Peyer's patch (tissue), 4 donors: ENCODE data around the gene NOG. TPM values are rescaled to one million over a fixed set of nuclear protein-coding genes. Genes with fewer than 3 reads are reported as not detected.

Source experiments
- DNase-seq, 3 donors: peaks; one replicate each; pipeline ENCODE4 v3.0.0-alpha.2; 2017 to 2019
- H3K27ac ChIP-seq, 4 donors: fragments of 200-600 bp; sonication (generic); one replicate each; pipeline ENCODE4 v1.5.1; 2016 to 2019
- H3K27me3 ChIP-seq, 2 donors: fragments of 200-600 bp; sonication (generic); one replicate each; pipeline ENCODE4 v1.5.1; 2019
- H3K36me3 ChIP-seq, 3 donors: fragments of 200-600 bp; sonication (generic); one replicate each; pipeline ENCODE4 v1.5.1; 2016 to 2019
- H3K4me1 ChIP-seq, 4 donors: fragments of 200-600 bp; sonication (generic); one replicate each; pipeline ENCODE4 v1.5.1; 2016 to 2019
- H3K4me3 ChIP-seq, 4 donors: fragments of 200-600 bp; sonication (generic); 1 replicate in 3 of 4; 2 replicates in 1 of 4; pipeline ENCODE4 v1.5.1; 2016 to 2019; ENCODE audit warnings: mild to moderate bottlenecking in 1 of 4
- H3K9me3 ChIP-seq, 4 donors: fragments of 200-600 bp; sonication (generic); one replicate each; pipeline ENCODE4 v1.5.1; 2016 to 2019; ENCODE audit warnings: mild to moderate bottlenecking in 1 of 4
- POLR2A ChIP-seq, 2 donors: fragments of 450-650 bp; IDR thresholded peaks; one replicate each; pipeline ENCODE4 v1.5.1; 2017; ENCODE audit warnings: antibody characterized with exemption in 2 of 2, mild to moderate bottlenecking in 2 of 2, moderate library complexity in 2 of 2
- total RNA-seq, 4 donors: library from RNA; depleted of rRNA; stranded (reverse); fragments of >200 nt; gene quantifications; one replicate each; pipeline ENCODE4 v1.1.0, GENCODE V29; 2016
- TF ChIP-seq, protein P1 (sequence below), 6 experiments: fragments of 450-650 bp in 4 of 6; fragments of 200-600 bp in 2 of 6; sonication (generic) in 1 of 6; IDR thresholded peaks; one replicate each; pipeline ENCODE4 v1.5.1; 2017 to 2019; ENCODE audit warnings: antibody characterized with exemption in 6 of 6, mild to moderate bottlenecking in 3 of 6, moderate library complexity in 1 of 6

The NOG gene
- total RNA-seq, 4 donors from 2014 or later: 0.40 TPM; not detected in 3

DNA sequence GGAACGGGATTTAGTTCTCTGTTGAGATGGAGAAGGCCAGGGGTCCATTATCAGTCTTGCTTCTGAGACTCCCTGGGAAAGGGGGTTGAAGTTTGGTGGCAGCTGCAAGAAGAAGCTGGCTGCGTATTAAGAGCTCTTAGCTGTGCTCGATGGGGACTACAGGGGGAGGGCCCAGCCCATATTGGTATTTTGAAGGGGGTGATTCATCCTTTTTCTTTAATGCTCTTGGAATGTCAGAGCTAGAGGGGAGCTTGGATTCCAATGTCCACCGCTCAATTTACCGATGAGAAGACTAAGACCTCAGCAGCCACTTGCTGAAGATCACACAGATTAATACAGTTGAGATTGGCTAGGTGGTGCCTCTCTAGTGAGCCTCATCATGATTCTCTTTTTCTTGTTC is 5.0 kb downstream of the NOG start:
- H3K27ac ChIP-seq: no peak overlapping the region
- no peaks in the 10 kb centered on the region for H3K36me3 ChIP-seq
- no peak for DNase-seq
- no peak overlapping the region for H3K4me3 ChIP-seq
- H3K27me3 ChIP-seq: peaks cover 0 to 24% of the 10 kb centered on the region in 2 donors
- H3K4me1 ChIP-seq: peaks cover 0 to 37% (median 22%) of the 10 kb centered on the region in 4 donors
- no peak for TF ChIP-seq POLR2A (IDR thresholded peaks at IDR 0.05)
- TF ChIP-seq, protein P1, sequence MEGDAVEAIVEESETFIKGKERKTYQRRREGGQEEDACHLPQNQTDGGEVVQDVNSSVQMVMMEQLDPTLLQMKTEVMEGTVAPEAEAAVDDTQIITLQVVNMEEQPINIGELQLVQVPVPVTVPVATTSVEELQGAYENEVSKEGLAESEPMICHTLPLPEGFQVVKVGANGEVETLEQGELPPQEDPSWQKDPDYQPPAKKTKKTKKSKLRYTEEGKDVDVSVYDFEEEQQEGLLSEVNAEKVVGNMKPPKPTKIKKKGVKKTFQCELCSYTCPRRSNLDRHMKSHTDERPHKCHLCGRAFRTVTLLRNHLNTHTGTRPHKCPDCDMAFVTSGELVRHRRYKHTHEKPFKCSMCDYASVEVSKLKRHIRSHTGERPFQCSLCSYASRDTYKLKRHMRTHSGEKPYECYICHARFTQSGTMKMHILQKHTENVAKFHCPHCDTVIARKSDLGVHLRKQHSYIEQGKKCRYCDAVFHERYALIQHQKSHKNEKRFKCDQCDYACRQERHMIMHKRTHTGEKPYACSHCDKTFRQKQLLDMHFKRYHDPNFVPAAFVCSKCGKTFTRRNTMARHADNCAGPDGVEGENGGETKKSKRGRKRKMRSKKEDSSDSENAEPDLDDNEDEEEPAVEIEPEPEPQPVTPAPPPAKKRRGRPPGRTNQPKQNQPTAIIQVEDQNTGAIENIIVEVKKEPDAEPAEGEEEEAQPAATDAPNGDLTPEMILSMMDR (IDR thresholded peaks at IDR 0.05): no peak
- H3K9me3 ChIP-seq: no peaks in the 10 kb centered on the region

DNA sequence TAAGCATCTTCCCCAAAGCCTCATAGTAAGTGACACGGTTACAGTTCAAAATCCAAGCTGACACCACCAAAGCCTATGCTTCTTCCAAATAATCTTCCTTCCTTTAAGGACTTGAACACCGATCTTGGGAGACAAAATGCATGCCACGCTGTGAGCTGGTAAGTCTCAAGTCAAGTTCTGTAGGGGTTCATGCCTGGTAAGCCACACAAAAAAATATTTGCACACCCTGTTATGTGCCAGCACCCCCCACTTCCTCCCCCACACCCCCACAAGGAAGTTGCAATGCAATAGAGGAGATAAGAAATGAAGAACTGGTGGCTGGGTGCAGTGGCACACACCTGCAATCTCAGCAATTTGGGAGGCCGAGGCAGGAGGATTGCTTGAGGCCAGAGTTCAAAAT is 5.6 kb downstream of the NOG start:
- Histone ChIP-seq H3K4me3 (no peak overlapping the region), H3K36me3 (no peaks in the 10 kb centered on the region), H3K4me1 (peaks cover 0 to 31% (median 19%) of the 10 kb centered on the region in 4 donors), H3K9me3 (no peaks in the 10 kb centered on the region), H3K27me3 (peaks cover 0 to 24% of the 10 kb centered on the region in 2 donors), H3K27ac (no peak overlapping the region)
- no peak for DNase-seq
- TF ChIP-seq, protein P1 (IDR thresholded peaks at IDR 0.05): no peak
- no peak for TF ChIP-seq POLR2A (IDR thresholded peaks at IDR 0.05)

DNA sequence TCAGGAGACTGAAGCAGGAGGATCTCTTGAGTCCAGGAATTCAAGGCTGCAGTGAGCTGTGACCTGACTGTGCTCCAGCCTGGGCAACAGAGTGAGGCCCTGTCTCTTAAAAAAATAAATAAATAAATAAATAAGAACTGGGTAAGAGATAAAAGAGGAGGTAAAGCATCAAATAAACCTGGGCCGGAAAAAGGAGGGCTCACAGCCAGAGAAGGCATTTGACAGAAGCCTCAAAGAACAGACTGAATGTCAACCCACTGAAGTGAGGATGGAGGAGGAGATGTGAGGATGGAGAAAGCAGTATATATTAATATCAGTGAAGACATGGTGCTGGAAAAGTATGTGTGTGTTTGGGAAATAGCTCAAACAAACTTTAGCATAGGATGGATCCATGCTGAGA is 6.1 kb downstream of the NOG start:
- Histone ChIP-seq H3K4me1 (peaks cover 0 to 26% (median 16%) of the 10 kb centered on the region in 4 donors), H3K36me3 (no peaks in the 10 kb centered on the region), H3K4me3 (no peak overlapping the region), H3K27ac (no peak overlapping the region), H3K27me3 (peaks cover 0 to 20% of the 10 kb centered on the region in 2 donors), H3K9me3 (no peaks in the 10 kb centered on the region)
- no peak for TF ChIP-seq POLR2A (IDR thresholded peaks at IDR 0.05)
- TF ChIP-seq, protein P1 (IDR thresholded peaks at IDR 0.05): no peak
- no peak for DNase-seq

DNA sequence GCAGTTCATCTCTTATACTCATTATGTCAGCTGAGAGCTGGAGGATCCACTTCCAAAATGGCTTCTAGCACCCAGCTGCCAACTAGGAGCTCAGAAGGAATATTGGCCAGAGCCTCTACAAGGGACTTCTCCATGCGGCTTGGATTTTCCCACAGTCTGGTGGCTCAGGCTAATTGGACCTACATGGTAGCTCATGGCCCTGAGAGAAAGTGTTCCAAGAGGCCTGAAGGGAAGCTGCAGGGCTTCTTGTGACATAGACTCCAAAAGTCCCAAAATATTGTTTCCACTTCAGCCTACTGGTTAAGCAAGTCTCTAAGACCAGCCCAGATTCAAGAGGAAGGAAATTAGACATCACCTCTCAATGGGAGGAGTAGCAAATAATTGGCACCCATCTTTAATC is 6.8 kb downstream of the NOG start:
- no peaks in the 10 kb centered on the region for H3K9me3 ChIP-seq
- no peaks in the 10 kb centered on the region for H3K36me3 ChIP-seq
- no peak overlapping the region for H3K27ac ChIP-seq
- H3K4me3 ChIP-seq: no peak overlapping the region
- peaks cover 0 to 19% of the 10 kb centered on the region in 2 donors for H3K27me3 ChIP-seq
- TF ChIP-seq, protein P1 (IDR thresholded peaks at IDR 0.05): no peak
- TF ChIP-seq POLR2A (IDR thresholded peaks at IDR 0.05): no peak
- peaks cover 0 to 24% (median 15%) of the 10 kb centered on the region in 4 donors for H3K4me1 ChIP-seq
- DNase-seq: no peak

DNA sequence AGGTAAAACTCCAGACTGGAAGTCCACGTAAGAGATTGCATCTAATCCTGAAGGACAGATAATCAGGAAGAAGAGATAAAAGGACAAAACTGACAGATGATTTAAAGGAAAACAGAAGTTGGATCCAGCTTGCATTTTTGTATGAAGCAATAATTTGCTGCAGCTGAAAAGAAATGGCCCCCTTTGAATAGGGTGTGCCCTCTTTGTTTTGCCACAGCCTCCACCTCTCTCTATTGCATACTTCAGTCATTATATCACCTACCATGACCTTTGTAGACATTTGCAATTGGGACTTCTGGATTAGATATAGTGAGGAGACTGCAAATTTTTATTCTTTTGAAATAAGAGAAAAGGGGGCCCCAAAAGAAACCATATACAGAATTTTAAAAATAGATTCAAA is 8.1 kb downstream of the NOG start:
- H3K4me3 ChIP-seq: no peak overlapping the region
- DNase-seq: no peak
- peaks cover 0 to 14% (median 10%) of the 10 kb centered on the region in 4 donors for H3K4me1 ChIP-seq
- H3K27me3 ChIP-seq: peaks cover 0 to 7% of the 10 kb centered on the region in 2 donors
- TF ChIP-seq, protein P1 (IDR thresholded peaks at IDR 0.05): no peak
- TF ChIP-seq POLR2A (IDR thresholded peaks at IDR 0.05): no peak
- H3K27ac ChIP-seq: no peak overlapping the region
- H3K36me3 ChIP-seq: no peaks in the 10 kb centered on the region
- H3K9me3 ChIP-seq: no peaks in the 10 kb centered on the region
